Non-pigmented ciliary epithelial cell (primary cell): ENCODE results near the gene ZNF518A.

ENCODE experiments used
- DNase-seq: peaks from one replicate; pipeline ENCODE4 v3.0.0-alpha.2; 2010; ENCODE audit warnings: low read depth

Gene ZNF518A

GRCh38 chr10:96129387-96130325 is at the start of gene ZNF518A:
TSS of gene ZNF518A (plus strand) at chr10:96130297. CDS start at chr10:96156323, 26,026 bp downstream.
- DNase-seq = peak; percentile 92

- DNase-seq = no peak
These were observed 47.9 kb upstream of the ZNF518A start for GRCh38 chr10:96082153-96082552.

- no peak for DNase-seq
These were observed 47.3 kb upstream of the ZNF518A start for GRCh38 chr10:96082748-96083147.

- DNase-seq = no peak
These were observed 41.0 kb upstream of the ZNF518A start for GRCh38 chr10:96089116-96089515.

GRCh38 chr10:96089670-96090462 is 40.2 kb upstream of the ZNF518A start:
- DNase-seq = peak; percentile 85

GRCh38 chr10:96090463-96090800 is 39.7 kb upstream of the ZNF518A start:
- DNase-seq = no peak

- DNase-seq = no peak
These were observed 36.9 kb upstream of the ZNF518A start for GRCh38 chr10:96092999-96093767.

- DNase-seq = no peak
These were observed 36.1 kb upstream of the ZNF518A start for GRCh38 chr10:96093948-96094347.

GRCh38 chr10:96096958-96097357 is 33.1 kb upstream of the ZNF518A start:
- DNase-seq = no peak

GRCh38 chr10:96097865-96098264 is 32.2 kb upstream of the ZNF518A start:
- DNase-seq = no peak

GRCh38 chr10:96107623-96108038 is 22.5 kb upstream of the ZNF518A start:
- no peak for DNase-seq

- no peak for DNase-seq
These were observed 17.6 kb upstream of the ZNF518A start for GRCh38 chr10:96112531-96112930.

GRCh38 chr10:96118604-96119450 is 11.3 kb upstream of the ZNF518A start:
- no peak for DNase-seq

- DNase-seq = no peak
These were observed 7.3 kb upstream of the ZNF518A start for GRCh38 chr10:96122824-96123223.

GRCh38 chr10:96124230-96125141 is 5.6 kb upstream of the ZNF518A start:
- DNase-seq = no peak

GRCh38 chr10:96125142-96125515 is 5.0 kb upstream of the ZNF518A start:
- no peak for DNase-seq

GRCh38 chr10:96130326-96130995 is 364 bp downstream of the ZNF518A start:
- DNase-seq = peak; percentile 36

- no peak for DNase-seq
These were observed 1.5 kb downstream of the ZNF518A start for GRCh38 chr10:96131621-96132020.

- DNase-seq = no peak
These were observed 3.0 kb downstream of the ZNF518A start for GRCh38 chr10:96133135-96133534.

- DNase-seq = no peak
These were observed 6.7 kb downstream of the ZNF518A start for GRCh38 chr10:96136810-96137209.
